GM13977 (cell line): ENCODE data around the gene DMD.

ENCODE experiments used
- DNase-seq: peaks from one replicate; pipeline ENCODE4 v3.0.0; 2012; ENCODE audit warnings: low spot score
- CTCF ChIP-seq: IDR thresholded peaks from 2 replicates; pipeline ENCODE4 v1.5.1; 2012; ENCODE audit warnings: mild to moderate bottlenecking, control low read depth; ENCODE audit not compliant: insufficient read depth; ENCODE audit errors: extremely low read depth, missing control alignments
- in situ Hi-C: fragments of 300-500 bp; cut with MboI; formaldehyde crosslinking; loops from one replicate; pipeline ENCODE4 v1.12.0; 2022; ENCODE audit warnings: low sequenced_read_pairs, low pct_unique_long_range_greater_than_20kb, mixed read lengths, inconsistent platforms; ENCODE audit not compliant: unreplicated experiment

Gene DMD

GRCh38 chrX:31837445-31838049 lies 1373.8 kb downstream of the DMD start:
- TF ChIP-seq CTCF: no peak
- in situ Hi-C loops: no loop called here

GRCh38 chrX:31836479-31836878 lies 1374.9 kb downstream of the DMD start:
- no peak for DNase-seq
- in situ Hi-C loops: no loop called here
- no peak for TF ChIP-seq CTCF

More at GRCh38 chrX:31837445-31838049, 1373.8 kb downstream of the DMD start:
- no peak for DNase-seq

GRCh38 chrX:31832263-31832662 lies 1379.1 kb downstream of the DMD start:
- in situ Hi-C loops: no loop called here
- TF ChIP-seq CTCF: no peak
- DNase-seq: no peak

GRCh38 chrX:31820430-31821210 lies 1390.7 kb downstream of the DMD start:
- no peak for TF ChIP-seq CTCF
- no peak for DNase-seq
- in situ Hi-C loops: no loop called here

GRCh38 chrX:31819455-31819854 lies 1391.9 kb downstream of the DMD start:
- no peak for TF ChIP-seq CTCF
- in situ Hi-C loops: no loop called here
- no peak for DNase-seq

- DNase-seq: no peak
- no peak for TF ChIP-seq CTCF
- in situ Hi-C loops: no loop called here
These were observed 1400.2 kb downstream of the DMD start for GRCh38 chrX:31811106-31811505.
